GM23338 (cell line): Measurements from ENCODE around the gene NAT8L. TPM values are rescaled to one million over a fixed set of nuclear protein-coding genes. Genes with fewer than 3 reads are reported as not detected.

Source experiments
- ATAC-seq: fragments of 200-7000 bp; cut with Tn5 transposase; 3 replicates; pipeline ENCODE4 v1.9.1; 2020
- DNase-seq: peaks from one replicate; pipeline ENCODE4 v3.0.0-alpha.2; 2015; ENCODE audit warnings: low spot score
- H2AFZ ChIP-seq: fragments of 200-600 bp; sonication (generic); 2 replicates; pipeline ENCODE4 v1.8.0; 2016; ENCODE audit warnings: antibody characterized with exemption, mild to moderate bottlenecking, moderate library complexity
- H3F3A ChIP-seq: fragments of 200-600 bp; sonication (generic); replicated peaks from 2 replicates; pipeline ENCODE4 v1.8.0; 2017; ENCODE audit warnings: antibody characterized with exemption, mixed run types, low read depth
- H3K27ac ChIP-seq: fragments of 200-600 bp; sonication (generic); 2 replicates; pipeline ENCODE4 v1.6.1; 2016; ENCODE audit warnings: low read depth
- H3K27me3 ChIP-seq: fragments of 200-600 bp; sonication (generic); 2 replicates; pipeline ENCODE4 v1.8.0; 2016; ENCODE audit warnings: mild to moderate bottlenecking, mixed run types, moderate library complexity; ENCODE audit not compliant: insufficient read depth
- H3K36me3 ChIP-seq: fragments of 200-600 bp; sonication (generic); 2 replicates; pipeline ENCODE4 v1.8.0; 2016; ENCODE audit warnings: mild to moderate bottlenecking; ENCODE audit not compliant: insufficient read depth
- H3K4me1 ChIP-seq: fragments of 200-600 bp; sonication (generic); 2 replicates; pipeline ENCODE4 v1.8.0; 2016; ENCODE audit warnings: mild to moderate bottlenecking, moderate library complexity; ENCODE audit not compliant: insufficient read depth
- H3K4me2 ChIP-seq: fragments of 200-600 bp; sonication (generic); 2 replicates; pipeline ENCODE4 v1.7.1; 2017; ENCODE audit warnings: mixed run types
- H3K4me3 ChIP-seq: fragments of 200-600 bp; sonication (generic); 2 replicates; pipeline ENCODE4 v1.6.1; 2016; ENCODE audit warnings: mixed run types
- H3K79me2 ChIP-seq: fragments of 200-600 bp; sonication (generic); replicated peaks from 2 replicates; pipeline ENCODE4 v1.8.0; 2017; ENCODE audit warnings: mild to moderate bottlenecking; ENCODE audit not compliant: insufficient read depth
- H3K9me2 ChIP-seq: fragments of 200-600 bp; sonication (generic); 2 replicates; pipeline ENCODE4 v1.8.0; 2017; ENCODE audit not compliant: insufficient read depth
- H4K20me1 ChIP-seq: fragments of 200-600 bp; sonication (generic); replicated peaks from 2 replicates; pipeline ENCODE4 v1.8.0; 2017; ENCODE audit warnings: mild to moderate bottlenecking; ENCODE audit not compliant: insufficient read depth
- H3K27ac Mint-ChIP-seq: 2 replicates; pipeline ENCODE4 v1.8.0; 2020; ENCODE audit warnings: inconsistent platforms, mild to moderate bottlenecking, moderate library complexity, mixed read lengths
- H3K27me3 Mint-ChIP-seq: 3 replicates; pipeline ENCODE4 v1.8.0; 2022; ENCODE audit warnings: low read depth, mild to moderate bottlenecking, moderate library complexity, mixed read lengths, inconsistent platforms; ENCODE audit not compliant: insufficient read depth, poor library complexity
- H3K36me3 Mint-ChIP-seq: 3 replicates; pipeline ENCODE4 v1.8.0; 2021; ENCODE audit warnings: low read depth, mild to moderate bottlenecking, inconsistent platforms, moderate library complexity, mixed read lengths
- H3K4me1 Mint-ChIP-seq: 3 replicates; pipeline ENCODE4 v1.8.0; 2020; ENCODE audit warnings: mild to moderate bottlenecking, inconsistent platforms, mixed read lengths
- H3K4me3 Mint-ChIP-seq: 3 replicates; pipeline ENCODE4 v1.8.0; 2021; ENCODE audit warnings: moderate library complexity, mild to moderate bottlenecking, inconsistent platforms, mixed read lengths
- H3K9me3 Mint-ChIP-seq: 3 replicates; pipeline ENCODE4 v1.8.0; 2020; ENCODE audit warnings: moderate library complexity, mild to moderate bottlenecking, inconsistent platforms, mixed read lengths
- CREB1 ChIP-seq: fragments of 250-450 bp; sonication (Bioruptor Pico); IDR thresholded peaks from 2 replicates; pipeline ENCODE4 v1.5.0; 2020; ENCODE audit warnings: low read depth, mild to moderate bottlenecking, moderate library complexity
- EZH2 ChIP-seq: fragments of 200-600 bp; sonication (generic); IDR thresholded peaks from one replicate; pipeline ENCODE4 v1.8.0; 2017; ENCODE audit warnings: antibody characterized with exemption, mild to moderate bottlenecking, low read depth; ENCODE audit not compliant: unreplicated experiment
- EZH2phosphoT487 ChIP-seq: fragments of 200-600 bp; sonication (generic); IDR thresholded peaks from one replicate; pipeline ENCODE4 v1.8.1; 2018; ENCODE audit warnings: antibody characterized with exemption; ENCODE audit not compliant: unreplicated experiment
- JUNB ChIP-seq: IDR thresholded peaks from one replicate; pipeline ENCODE4 v1.6.1; 2016; ENCODE audit warnings: antibody characterized with exemption; ENCODE audit not compliant: unreplicated experiment
- NANOG ChIP-seq: IDR thresholded peaks from 2 replicates; pipeline ENCODE4 v1.6.1; 2016; ENCODE audit warnings: antibody characterized with exemption, borderline replicate concordance
- POLR2AphosphoS5 ChIP-seq: IDR thresholded peaks from 2 replicates; pipeline ENCODE4 v1.6.1; 2016; ENCODE audit warnings: antibody characterized with exemption, low read depth
- STAT1 ChIP-seq: IDR thresholded peaks from one replicate; pipeline ENCODE4 v1.6.1; 2016; ENCODE audit warnings: antibody characterized with exemption; ENCODE audit not compliant: unreplicated experiment
- ZNF114 ChIP-seq: fragments of 250-450 bp; sonication (Bioruptor Pico); IDR thresholded peaks from 2 replicates; pipeline ENCODE4 v1.5.0; 2020; ENCODE audit warnings: mild to moderate bottlenecking, moderate library complexity
- ZNF331 ChIP-seq: fragments of 250-450 bp; sonication (Bioruptor Pico); IDR thresholded peaks from 2 replicates; pipeline ENCODE4 v1.5.0; 2020; ENCODE audit warnings: low read depth, mild to moderate bottlenecking, moderate library complexity
- polyA plus RNA-seq: library from polyadenylated mRNA; unstranded; fragments of >200 nt; fragmentation: Nextera tagmentation; extraction: Ambion mirVana; gene quantifications from 2 replicates; pipeline ENCODE4 v1.2.1, GENCODE V29; 2016
- total RNA-seq: library from RNA; depleted of rRNA; stranded (reverse); fragments of >200 nt; shearing (Covaris generic); gene quantifications from 2 replicates; pipeline ENCODE4 v1.2.3, GENCODE V29; 2014
- TF ChIP-seq, protein P1 (sequence below): IDR thresholded peaks from one replicate; pipeline ENCODE4 v1.6.1; 2018; ENCODE audit warnings: antibody characterized with exemption; ENCODE audit not compliant: unreplicated experiment
- TF ChIP-seq, protein P2 (sequence below), 2 experiments: fragments of 200-600 bp in 1 of 2; sonication (generic) in 1 of 2; conservative IDR thresholded peaks; 2 replicates each; pipeline versions ENCODE4 v1.5.1 to v1.6.1; 2016 to 2017; ENCODE audit warnings: antibody characterized with exemption in 2 of 2, low read depth in 2 of 2, mild to moderate bottlenecking in 2 of 2, moderate library complexity in 1 of 2
- TF ChIP-seq, protein P3 (sequence below): IDR thresholded peaks from 2 replicates; pipeline ENCODE4 v1.6.1; 2016; ENCODE audit warnings: antibody characterized with exemption
- TF ChIP-seq, protein P4 (sequence below): fragments of 250-450 bp; sonication (Bioruptor Pico); IDR thresholded peaks from 2 replicates; pipeline ENCODE4 v1.5.0; 2020; ENCODE audit warnings: mild to moderate bottlenecking, moderate library complexity

The NAT8L gene
- total and polyA plus RNA-seq, 2 experiments from 2014 or later = 1.6 to 9.7 TPM

DNA sequence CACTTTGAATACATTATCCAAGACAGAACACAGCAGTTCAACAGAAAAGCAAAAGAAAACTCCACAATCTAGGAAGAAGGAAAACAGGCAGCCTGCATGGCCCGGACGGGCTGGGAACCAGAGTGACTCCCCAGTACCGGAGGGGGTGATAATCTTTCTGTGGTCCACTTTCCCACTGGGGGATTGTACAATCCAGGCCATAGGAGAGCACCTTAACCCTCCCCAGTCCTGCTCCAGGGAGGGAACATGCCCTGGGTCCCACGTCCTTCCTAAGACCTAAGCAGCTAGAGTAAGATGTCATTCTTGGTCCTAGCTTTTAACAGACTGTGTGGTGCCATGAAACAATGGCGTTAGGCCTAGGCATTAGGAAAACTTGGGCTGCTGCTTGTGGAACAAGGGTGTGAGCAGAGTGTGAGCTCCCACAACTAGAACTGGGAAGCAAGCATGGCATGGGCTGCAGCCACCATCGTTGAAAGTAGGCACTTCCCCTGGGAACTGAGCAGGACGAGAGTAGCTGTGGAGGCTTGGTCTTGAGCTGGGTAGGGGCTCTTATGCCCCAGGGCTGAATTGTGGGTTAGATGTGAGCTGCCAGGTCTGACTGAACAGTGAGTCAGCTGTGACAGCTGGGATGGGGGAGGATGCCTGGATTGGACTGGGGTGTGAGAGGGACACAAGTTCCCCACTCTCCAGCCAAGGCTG lies 42.4 kb downstream of the NAT8L start:
- Histone ChIP-seq H3K27me3 (no peaks in the 10 kb centered on the region), H3K27ac (no peak overlapping the region), H3K9me2 (no peaks in the 10 kb centered on the region), H3K79me2 (no peaks in the 10 kb centered on the region), H4K20me1 (no peaks in the 10 kb centered on the region), H3F3A (no peaks in the 10 kb centered on the region), H3K4me2 (no peak overlapping the region), H3K4me1 (no peaks in the 10 kb centered on the region), H2AFZ (no peak overlapping the region), H3K36me3 (no peaks in the 10 kb centered on the region), H3K4me3 (no peak overlapping the region)
- Mint-ChIP-seq H3K36me3 (no peaks in the 10 kb centered on the region; the same call in 2 of the 3 replicates), H3K9me3 (peaks cover 14% of the 10 kb centered on the region; the same call in 2 of the 3 replicates), H3K4me3 (no peak overlapping the region), H3K4me1 (no peaks in the 10 kb centered on the region), H3K27me3 (peaks cover 2% of the 10 kb centered on the region), H3K27ac (no peak overlapping the region)
- DNase-seq (no peak), ATAC-seq (no peak)
- TF ChIP-seq, protein P1, sequence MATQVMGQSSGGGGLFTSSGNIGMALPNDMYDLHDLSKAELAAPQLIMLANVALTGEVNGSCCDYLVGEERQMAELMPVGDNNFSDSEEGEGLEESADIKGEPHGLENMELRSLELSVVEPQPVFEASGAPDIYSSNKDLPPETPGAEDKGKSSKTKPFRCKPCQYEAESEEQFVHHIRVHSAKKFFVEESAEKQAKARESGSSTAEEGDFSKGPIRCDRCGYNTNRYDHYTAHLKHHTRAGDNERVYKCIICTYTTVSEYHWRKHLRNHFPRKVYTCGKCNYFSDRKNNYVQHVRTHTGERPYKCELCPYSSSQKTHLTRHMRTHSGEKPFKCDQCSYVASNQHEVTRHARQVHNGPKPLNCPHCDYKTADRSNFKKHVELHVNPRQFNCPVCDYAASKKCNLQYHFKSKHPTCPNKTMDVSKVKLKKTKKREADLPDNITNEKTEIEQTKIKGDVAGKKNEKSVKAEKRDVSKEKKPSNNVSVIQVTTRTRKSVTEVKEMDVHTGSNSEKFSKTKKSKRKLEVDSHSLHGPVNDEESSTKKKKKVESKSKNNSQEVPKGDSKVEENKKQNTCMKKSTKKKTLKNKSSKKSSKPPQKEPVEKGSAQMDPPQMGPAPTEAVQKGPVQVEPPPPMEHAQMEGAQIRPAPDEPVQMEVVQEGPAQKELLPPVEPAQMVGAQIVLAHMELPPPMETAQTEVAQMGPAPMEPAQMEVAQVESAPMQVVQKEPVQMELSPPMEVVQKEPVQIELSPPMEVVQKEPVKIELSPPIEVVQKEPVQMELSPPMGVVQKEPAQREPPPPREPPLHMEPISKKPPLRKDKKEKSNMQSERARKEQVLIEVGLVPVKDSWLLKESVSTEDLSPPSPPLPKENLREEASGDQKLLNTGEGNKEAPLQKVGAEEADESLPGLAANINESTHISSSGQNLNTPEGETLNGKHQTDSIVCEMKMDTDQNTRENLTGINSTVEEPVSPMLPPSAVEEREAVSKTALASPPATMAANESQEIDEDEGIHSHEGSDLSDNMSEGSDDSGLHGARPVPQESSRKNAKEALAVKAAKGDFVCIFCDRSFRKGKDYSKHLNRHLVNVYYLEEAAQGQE = no peak
- TF ChIP-seq, protein P2, sequence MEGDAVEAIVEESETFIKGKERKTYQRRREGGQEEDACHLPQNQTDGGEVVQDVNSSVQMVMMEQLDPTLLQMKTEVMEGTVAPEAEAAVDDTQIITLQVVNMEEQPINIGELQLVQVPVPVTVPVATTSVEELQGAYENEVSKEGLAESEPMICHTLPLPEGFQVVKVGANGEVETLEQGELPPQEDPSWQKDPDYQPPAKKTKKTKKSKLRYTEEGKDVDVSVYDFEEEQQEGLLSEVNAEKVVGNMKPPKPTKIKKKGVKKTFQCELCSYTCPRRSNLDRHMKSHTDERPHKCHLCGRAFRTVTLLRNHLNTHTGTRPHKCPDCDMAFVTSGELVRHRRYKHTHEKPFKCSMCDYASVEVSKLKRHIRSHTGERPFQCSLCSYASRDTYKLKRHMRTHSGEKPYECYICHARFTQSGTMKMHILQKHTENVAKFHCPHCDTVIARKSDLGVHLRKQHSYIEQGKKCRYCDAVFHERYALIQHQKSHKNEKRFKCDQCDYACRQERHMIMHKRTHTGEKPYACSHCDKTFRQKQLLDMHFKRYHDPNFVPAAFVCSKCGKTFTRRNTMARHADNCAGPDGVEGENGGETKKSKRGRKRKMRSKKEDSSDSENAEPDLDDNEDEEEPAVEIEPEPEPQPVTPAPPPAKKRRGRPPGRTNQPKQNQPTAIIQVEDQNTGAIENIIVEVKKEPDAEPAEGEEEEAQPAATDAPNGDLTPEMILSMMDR (conservative IDR thresholded peaks at IDR 0.05; ENCODE audit: low read depth in 2 of 2) = no peak
- no peak for TF ChIP-seq STAT1
- TF ChIP-seq CREB1 (CRISPR knock-in tag) = no peak
- TF ChIP-seq EZH2phosphoT487 = no peak
- TF ChIP-seq, protein P3, sequence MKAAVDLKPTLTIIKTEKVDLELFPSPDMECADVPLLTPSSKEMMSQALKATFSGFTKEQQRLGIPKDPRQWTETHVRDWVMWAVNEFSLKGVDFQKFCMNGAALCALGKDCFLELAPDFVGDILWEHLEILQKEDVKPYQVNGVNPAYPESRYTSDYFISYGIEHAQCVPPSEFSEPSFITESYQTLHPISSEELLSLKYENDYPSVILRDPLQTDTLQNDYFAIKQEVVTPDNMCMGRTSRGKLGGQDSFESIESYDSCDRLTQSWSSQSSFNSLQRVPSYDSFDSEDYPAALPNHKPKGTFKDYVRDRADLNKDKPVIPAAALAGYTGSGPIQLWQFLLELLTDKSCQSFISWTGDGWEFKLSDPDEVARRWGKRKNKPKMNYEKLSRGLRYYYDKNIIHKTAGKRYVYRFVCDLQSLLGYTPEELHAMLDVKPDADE = no peak
- no peak for TF ChIP-seq NANOG
- TF ChIP-seq, protein P4, sequence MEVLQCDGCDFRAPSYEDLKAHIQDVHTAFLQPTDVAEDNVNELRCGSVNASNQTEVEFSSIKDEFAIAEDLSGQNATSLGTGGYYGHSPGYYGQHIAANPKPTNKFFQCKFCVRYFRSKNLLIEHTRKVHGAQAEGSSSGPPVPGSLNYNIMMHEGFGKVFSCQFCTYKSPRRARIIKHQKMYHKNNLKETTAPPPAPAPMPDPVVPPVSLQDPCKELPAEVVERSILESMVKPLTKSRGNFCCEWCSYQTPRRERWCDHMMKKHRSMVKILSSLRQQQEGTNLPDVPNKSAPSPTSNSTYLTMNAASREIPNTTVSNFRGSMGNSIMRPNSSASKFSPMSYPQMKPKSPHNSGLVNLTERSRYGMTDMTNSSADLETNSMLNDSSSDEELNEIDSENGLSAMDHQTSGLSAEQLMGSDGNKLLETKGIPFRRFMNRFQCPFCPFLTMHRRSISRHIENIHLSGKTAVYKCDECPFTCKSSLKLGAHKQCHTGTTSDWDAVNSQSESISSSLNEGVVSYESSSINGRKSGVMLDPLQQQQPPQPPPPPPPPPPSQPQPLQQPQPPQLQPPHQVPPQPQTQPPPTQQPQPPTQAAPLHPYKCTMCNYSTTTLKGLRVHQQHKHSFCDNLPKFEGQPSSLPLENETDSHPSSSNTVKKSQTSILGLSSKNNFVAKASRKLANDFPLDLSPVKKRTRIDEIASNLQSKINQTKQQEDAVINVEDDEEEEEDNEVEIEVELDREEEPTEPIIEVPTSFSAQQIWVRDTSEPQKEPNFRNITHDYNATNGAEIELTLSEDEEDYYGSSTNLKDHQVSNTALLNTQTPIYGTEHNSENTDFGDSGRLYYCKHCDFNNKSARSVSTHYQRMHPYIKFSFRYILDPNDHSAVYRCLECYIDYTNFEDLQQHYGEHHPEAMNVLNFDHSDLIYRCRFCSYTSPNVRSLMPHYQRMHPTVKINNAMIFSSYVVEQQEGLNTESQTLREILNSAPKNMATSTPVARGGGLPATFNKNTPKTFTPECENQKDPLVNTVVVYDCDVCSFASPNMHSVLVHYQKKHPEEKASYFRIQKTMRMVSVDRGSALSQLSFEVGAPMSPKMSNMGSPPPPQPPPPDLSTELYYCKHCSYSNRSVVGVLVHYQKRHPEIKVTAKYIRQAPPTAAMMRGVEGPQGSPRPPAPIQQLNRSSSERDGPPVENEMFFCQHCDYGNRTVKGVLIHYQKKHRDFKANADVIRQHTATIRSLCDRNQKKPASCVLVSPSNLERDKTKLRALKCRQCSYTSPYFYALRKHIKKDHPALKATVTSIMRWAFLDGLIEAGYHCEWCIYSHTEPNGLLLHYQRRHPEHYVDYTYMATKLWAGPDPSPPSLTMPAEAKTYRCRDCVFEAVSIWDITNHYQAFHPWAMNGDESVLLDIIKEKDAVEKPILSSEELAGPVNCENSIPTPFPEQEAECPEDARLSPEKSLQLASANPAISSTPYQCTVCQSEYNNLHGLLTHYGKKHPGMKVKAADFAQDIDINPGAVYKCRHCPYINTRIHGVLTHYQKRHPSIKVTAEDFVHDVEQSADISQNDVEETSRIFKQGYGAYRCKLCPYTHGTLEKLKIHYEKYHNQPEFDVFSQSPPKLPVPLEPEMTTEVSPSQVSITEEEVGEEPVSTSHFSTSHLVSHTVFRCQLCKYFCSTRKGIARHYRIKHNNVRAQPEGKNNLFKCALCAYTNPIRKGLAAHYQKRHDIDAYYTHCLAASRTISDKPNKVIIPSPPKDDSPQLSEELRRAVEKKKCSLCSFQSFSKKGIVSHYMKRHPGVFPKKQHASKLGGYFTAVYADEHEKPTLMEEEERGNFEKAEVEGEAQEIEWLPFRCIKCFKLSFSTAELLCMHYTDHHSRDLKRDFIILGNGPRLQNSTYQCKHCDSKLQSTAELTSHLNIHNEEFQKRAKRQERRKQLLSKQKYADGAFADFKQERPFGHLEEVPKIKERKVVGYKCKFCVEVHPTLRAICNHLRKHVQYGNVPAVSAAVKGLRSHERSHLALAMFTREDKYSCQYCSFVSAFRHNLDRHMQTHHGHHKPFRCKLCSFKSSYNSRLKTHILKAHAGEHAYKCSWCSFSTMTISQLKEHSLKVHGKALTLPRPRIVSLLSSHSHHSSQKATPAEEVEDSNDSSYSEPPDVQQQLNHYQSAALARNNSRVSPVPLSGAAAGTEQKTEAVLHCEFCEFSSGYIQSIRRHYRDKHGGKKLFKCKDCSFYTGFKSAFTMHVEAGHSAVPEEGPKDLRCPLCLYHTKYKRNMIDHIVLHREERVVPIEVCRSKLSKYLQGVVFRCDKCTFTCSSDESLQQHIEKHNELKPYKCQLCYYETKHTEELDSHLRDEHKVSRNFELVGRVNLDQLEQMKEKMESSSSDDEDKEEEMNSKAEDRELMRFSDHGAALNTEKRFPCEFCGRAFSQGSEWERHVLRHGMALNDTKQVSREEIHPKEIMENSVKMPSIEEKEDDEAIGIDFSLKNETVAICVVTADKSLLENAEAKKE (CRISPR knock-in tag) = no peak
- no peak for TF ChIP-seq ZNF114 (CRISPR knock-in tag)
- TF ChIP-seq JUNB = no peak
- no peak for TF ChIP-seq ZNF331 (CRISPR knock-in tag)
- TF ChIP-seq POLR2AphosphoS5 = no peak
- TF ChIP-seq EZH2 = no peak
